Panc1 (cell line): ENCODE results near the gene ADGB.

Experiments used
- POLR2AphosphoS5 ChIP-seq: IDR thresholded peaks from 2 replicates; pipeline ENCODE4 v1.6.1; 2012; ENCODE audit warnings: mild to moderate bottlenecking, low read depth, low read length, moderate library complexity
- SIN3A ChIP-seq: IDR thresholded peaks from 2 replicates; pipeline ENCODE4 v1.6.1; 2012; ENCODE audit warnings: low read depth, mild to moderate bottlenecking, low read length, moderate library complexity, borderline replicate concordance; ENCODE audit not compliant: insufficient read depth
- TCF7L2 ChIP-seq: IDR thresholded peaks from 2 replicates; pipeline ENCODE4 v1.6.1; 2011; ENCODE audit warnings: mild to moderate bottlenecking, low read depth, low read length, inconsistent platforms
- TF ChIP-seq, protein P1 (sequence below): fragments of 450-650 bp; IDR thresholded peaks from 2 replicates; pipeline ENCODE4 v1.5.1; 2017; ENCODE audit warnings: mild to moderate bottlenecking
- TF ChIP-seq, protein P2 (sequence below), 2 experiments: IDR thresholded peaks; 2 replicates each; pipeline ENCODE4 v1.6.1; 2011 to 2012; ENCODE audit warnings: low read depth in 2 of 2, control low read depth in 1 of 2, low read length in 1 of 2, mild to moderate bottlenecking in 1 of 2, moderate library complexity in 1 of 2; ENCODE audit not compliant: insufficient read depth in 1 of 2

DNA sequence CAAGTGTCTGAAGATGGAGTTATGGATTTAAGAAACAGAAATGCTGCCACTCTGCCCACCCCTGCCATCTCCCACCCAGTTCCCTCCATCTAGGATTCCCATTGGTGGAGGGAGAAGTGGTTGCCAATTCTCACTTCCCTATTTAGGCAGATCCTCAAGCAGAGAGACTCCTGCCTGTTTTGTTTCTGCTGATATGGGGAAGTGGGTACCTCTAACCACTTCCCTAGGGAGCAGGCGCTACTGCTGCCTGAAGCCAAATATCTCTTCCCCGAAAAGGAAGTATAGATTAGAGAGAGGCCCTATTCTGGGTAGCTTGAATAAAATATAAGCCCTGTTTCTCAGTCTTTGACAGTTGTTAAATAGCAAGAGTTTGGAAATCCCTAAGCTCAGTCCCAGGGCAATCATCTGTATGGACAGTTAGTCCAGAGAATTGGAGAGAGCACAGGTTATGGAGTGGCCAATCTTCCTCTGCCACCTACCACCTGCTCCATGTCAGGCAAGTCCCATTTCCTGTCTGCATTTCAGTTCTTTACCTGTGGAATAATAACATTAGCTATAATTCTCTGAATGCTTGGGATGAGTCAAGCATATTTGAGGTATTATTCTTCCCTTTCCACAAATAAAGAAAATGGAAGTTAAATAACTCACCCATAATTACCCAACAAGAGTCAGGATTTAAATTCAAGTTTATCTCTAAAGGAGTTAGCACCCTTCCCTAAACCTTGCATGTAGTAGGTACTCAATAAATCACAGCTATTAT is 2.6 kb upstream of the ADGB start:
- TF ChIP-seq, protein P1, sequence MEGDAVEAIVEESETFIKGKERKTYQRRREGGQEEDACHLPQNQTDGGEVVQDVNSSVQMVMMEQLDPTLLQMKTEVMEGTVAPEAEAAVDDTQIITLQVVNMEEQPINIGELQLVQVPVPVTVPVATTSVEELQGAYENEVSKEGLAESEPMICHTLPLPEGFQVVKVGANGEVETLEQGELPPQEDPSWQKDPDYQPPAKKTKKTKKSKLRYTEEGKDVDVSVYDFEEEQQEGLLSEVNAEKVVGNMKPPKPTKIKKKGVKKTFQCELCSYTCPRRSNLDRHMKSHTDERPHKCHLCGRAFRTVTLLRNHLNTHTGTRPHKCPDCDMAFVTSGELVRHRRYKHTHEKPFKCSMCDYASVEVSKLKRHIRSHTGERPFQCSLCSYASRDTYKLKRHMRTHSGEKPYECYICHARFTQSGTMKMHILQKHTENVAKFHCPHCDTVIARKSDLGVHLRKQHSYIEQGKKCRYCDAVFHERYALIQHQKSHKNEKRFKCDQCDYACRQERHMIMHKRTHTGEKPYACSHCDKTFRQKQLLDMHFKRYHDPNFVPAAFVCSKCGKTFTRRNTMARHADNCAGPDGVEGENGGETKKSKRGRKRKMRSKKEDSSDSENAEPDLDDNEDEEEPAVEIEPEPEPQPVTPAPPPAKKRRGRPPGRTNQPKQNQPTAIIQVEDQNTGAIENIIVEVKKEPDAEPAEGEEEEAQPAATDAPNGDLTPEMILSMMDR, result no peak
- TF ChIP-seq POLR2AphosphoS5, result no peak
- no peak for TF ChIP-seq SIN3A
- TF ChIP-seq, protein P2, sequence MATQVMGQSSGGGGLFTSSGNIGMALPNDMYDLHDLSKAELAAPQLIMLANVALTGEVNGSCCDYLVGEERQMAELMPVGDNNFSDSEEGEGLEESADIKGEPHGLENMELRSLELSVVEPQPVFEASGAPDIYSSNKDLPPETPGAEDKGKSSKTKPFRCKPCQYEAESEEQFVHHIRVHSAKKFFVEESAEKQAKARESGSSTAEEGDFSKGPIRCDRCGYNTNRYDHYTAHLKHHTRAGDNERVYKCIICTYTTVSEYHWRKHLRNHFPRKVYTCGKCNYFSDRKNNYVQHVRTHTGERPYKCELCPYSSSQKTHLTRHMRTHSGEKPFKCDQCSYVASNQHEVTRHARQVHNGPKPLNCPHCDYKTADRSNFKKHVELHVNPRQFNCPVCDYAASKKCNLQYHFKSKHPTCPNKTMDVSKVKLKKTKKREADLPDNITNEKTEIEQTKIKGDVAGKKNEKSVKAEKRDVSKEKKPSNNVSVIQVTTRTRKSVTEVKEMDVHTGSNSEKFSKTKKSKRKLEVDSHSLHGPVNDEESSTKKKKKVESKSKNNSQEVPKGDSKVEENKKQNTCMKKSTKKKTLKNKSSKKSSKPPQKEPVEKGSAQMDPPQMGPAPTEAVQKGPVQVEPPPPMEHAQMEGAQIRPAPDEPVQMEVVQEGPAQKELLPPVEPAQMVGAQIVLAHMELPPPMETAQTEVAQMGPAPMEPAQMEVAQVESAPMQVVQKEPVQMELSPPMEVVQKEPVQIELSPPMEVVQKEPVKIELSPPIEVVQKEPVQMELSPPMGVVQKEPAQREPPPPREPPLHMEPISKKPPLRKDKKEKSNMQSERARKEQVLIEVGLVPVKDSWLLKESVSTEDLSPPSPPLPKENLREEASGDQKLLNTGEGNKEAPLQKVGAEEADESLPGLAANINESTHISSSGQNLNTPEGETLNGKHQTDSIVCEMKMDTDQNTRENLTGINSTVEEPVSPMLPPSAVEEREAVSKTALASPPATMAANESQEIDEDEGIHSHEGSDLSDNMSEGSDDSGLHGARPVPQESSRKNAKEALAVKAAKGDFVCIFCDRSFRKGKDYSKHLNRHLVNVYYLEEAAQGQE (IDR thresholded peaks at IDR 0.05; ENCODE audit: insufficient read depth in 1 of 2, low read depth in 2 of 2, low read length in 1 of 2), result no peak
- no peak for TF ChIP-seq TCF7L2
